Parathyroid adenoma (tissue), 2 donors: ENCODE data around the gene RBPMS2.
A peak's percentile ranks its signal among the peaks of the same experiment; 100 is the strongest.

Source experiments
- H2AFZ ChIP-seq: fragments of 300-600 bp; sonication (generic); one replicate; pipeline ENCODE4 v1.7.0; 2017; ENCODE audit warnings: antibody characterized with exemption, mild to moderate bottlenecking
- H3K27ac ChIP-seq: fragments of 300-600 bp; sonication (generic); one replicate; pipeline ENCODE4 v1.7.0; 2017
- H3K27me3 ChIP-seq: fragments of 300-600 bp; sonication (generic); one replicate; pipeline ENCODE4 v1.7.0; 2017; ENCODE audit warnings: low read length; ENCODE audit not compliant: control insufficient read depth, insufficient read depth
- H3K36me3 ChIP-seq: fragments of 300-600 bp; sonication (generic); one replicate; pipeline ENCODE4 v1.7.0; 2017; ENCODE audit warnings: low read length; ENCODE audit not compliant: control insufficient read depth, insufficient read depth
- H3K4me1 ChIP-seq: fragments of 300-600 bp; sonication (generic); one replicate; pipeline ENCODE4 v1.7.0; 2017; ENCODE audit warnings: control low read depth
- H3K4me2 ChIP-seq: fragments of 300-600 bp; sonication (generic); one replicate; pipeline ENCODE4 v1.7.0; 2017; ENCODE audit warnings: low read length
- H3K4me3 ChIP-seq: fragments of 300-600 bp; sonication (generic); one replicate; pipeline ENCODE4 v1.7.0; 2017; ENCODE audit warnings: low read depth, low read length
- H3K79me2 ChIP-seq: fragments of 300-600 bp; sonication (generic); one replicate; pipeline ENCODE4 v1.7.0; 2017; ENCODE audit warnings: control low read depth
- H3K9ac ChIP-seq: fragments of 300-600 bp; sonication (generic); one replicate; pipeline ENCODE4 v1.7.0; 2017; ENCODE audit warnings: mild to moderate bottlenecking
- H3K9me3 ChIP-seq: fragments of 300-600 bp; sonication (generic); one replicate; pipeline ENCODE4 v1.7.0; 2017; ENCODE audit warnings: low read length; ENCODE audit not compliant: control insufficient read depth
- TF ChIP-seq, protein P1 (sequence below): fragments of 300-600 bp; sonication (generic); IDR thresholded peaks from one replicate; pipeline ENCODE4 v1.7.0; 2017; ENCODE audit warnings: antibody characterized with exemption, mild to moderate bottlenecking
- donor health status: primary hyperparathyroidism.

RBPMS2 gene

DNA sequence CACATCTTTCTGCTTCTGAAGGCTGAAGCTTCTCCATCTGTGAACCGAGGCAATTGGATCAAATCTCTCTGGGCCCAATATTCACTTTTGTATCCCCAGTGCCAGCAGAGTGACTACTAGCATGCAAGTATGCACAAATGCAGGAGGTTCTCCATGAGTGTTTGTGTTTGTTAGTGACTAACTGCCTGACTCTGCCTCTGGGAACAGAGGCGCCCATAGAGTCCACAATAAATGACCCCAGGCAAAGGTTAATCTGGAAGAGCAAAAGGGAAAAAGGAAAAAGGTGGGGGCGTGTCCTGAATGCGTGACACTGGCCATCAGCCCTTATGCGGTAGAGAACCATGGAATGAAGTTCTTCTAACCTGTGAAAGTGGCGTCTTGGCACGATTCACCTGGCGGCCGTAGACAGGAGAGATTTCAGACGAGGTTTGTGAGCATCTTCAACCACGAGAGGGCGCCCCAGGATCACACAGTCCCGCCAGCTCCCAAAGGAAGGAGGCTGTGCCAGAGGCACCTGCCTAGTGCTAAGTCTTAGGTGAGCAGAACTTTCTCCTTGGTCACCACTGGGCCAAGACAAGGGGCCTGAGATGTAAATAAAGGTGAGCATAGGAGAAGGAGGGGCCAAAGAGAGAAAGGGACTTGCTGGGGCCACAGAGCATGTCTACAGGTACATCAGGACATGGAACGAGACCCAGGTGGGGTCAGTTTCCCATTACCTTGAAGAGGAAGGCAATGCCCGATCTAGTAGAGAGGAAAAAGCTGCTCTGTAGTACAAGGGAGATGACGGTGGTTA lies 44.2 kb downstream of the RBPMS2 start:
- Histone ChIP-seq H3K27me3 (no peaks in the 10 kb centered on the region), H3K27ac (no peak overlapping the region), H2AFZ (no peak overlapping the region), H3K4me1 (no peaks in the 10 kb centered on the region), H3K4me2 (no peak overlapping the region), H3K4me3 (no peak overlapping the region), H3K9me3 (no peaks in the 10 kb centered on the region), H3K9ac (no peak overlapping the region), H3K36me3 (no peaks in the 10 kb centered on the region), H3K79me2 (no peaks in the 10 kb centered on the region)
- TF ChIP-seq, protein P1, sequence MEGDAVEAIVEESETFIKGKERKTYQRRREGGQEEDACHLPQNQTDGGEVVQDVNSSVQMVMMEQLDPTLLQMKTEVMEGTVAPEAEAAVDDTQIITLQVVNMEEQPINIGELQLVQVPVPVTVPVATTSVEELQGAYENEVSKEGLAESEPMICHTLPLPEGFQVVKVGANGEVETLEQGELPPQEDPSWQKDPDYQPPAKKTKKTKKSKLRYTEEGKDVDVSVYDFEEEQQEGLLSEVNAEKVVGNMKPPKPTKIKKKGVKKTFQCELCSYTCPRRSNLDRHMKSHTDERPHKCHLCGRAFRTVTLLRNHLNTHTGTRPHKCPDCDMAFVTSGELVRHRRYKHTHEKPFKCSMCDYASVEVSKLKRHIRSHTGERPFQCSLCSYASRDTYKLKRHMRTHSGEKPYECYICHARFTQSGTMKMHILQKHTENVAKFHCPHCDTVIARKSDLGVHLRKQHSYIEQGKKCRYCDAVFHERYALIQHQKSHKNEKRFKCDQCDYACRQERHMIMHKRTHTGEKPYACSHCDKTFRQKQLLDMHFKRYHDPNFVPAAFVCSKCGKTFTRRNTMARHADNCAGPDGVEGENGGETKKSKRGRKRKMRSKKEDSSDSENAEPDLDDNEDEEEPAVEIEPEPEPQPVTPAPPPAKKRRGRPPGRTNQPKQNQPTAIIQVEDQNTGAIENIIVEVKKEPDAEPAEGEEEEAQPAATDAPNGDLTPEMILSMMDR, result peak; percentile 80

DNA sequence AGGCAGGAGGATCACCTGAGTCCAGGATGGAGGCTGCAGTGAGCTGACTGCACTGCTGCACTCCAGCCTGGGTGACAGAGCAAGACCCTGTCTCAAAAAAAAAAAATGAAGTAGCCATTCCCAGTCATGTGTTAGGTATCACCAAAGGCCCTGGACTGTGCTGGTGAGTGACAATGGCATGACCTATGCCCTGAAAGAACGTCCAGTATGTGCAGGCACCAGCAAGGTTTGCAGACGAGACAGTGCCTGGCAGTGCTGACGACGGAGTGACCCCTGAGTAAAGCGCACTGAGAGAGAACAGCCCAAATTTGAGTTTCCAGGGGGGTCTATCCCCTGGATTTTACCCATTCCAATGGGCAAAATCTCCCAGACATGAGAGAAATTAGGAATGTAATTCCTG lies 45.2 kb downstream of the RBPMS2 start:
- Histone ChIP-seq H3K9me3 (no peaks in the 10 kb centered on the region), H3K4me2 (no peak overlapping the region), H3K27me3 (no peaks in the 10 kb centered on the region), H3K4me3 (no peak overlapping the region), H3K79me2 (no peaks in the 10 kb centered on the region), H3K9ac (no peak overlapping the region), H3K27ac (no peak overlapping the region), H3K4me1 (no peaks in the 10 kb centered on the region), H2AFZ (no peak overlapping the region), H3K36me3 (no peaks in the 10 kb centered on the region)
- TF ChIP-seq, protein P1, result no peak

DNA sequence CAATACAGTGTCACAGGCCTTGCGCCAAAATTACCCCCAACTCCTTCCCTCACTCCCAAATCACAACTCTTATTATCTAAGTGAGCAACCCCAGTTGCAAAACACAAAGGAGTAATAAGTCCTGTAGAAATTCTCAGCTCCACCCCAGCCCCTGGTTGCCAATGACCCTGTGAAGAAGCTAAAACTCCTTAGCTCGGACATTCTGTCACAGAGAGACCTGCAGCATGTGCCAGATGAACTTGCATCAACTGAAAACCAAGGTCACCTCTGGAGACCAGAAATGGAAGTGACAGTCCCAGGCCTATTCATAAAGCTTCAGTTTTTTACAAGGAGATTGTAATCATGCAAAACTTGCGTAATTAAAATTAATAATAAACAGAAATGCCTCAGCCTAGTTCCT lies 55.2 kb downstream of the RBPMS2 start:
- no peaks in the 10 kb centered on the region for H3K79me2 ChIP-seq
- no peak overlapping the region for H3K4me3 ChIP-seq
- no peaks in the 10 kb centered on the region for H3K27me3 ChIP-seq
- TF ChIP-seq, protein P1, result no peak
- peak overlapping the region; percentile 35 for H3K4me2 ChIP-seq
- H2AFZ ChIP-seq, result peak overlapping the region; percentile 54
- no peaks in the 10 kb centered on the region for H3K9me3 ChIP-seq
- no peaks in the 10 kb centered on the region for H3K36me3 ChIP-seq
- no peak overlapping the region for H3K9ac ChIP-seq
- peaks cover 6% of the 10 kb centered on the region for H3K4me1 ChIP-seq
- no peak overlapping the region for H3K27ac ChIP-seq

DNA sequence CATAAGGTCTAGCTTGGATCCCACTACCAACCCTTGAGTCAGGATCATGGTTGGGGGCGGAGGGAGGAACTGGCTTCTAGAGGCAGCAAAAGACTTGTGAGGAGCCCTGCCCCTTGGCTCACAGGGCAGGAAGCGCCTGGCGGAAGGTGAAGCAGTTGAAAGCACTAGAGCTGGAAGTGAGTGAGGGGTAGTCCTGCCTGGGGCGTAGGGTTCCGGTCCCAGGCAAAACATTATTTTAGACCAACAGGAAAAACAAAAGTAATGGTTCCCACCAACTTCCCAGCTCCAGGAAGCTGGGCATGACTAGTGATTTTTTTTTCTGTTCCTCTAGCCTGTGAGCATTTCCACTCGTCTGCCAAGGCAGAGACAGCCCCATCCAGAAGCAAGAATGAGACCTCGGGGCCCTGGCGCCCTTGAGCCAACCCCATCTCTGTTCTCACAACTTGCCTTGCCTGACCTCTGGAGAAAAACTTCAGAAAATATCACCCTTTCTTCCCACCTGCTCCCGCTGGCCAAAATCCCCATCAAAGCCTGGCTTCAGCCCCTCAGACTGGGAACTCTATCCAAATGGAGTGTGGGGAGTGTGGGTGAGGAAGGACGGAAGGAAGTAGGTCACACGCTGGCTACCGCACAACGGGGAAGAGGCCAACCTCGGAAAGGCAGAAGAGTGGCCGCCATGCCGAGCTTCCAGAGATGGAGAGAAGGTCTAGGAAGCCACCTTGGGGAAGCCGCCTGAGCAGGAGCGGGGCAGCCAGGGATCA lies 57.5 kb downstream of the RBPMS2 start:
- TF ChIP-seq, protein P1, result no peak
- no peaks in the 10 kb centered on the region for H3K36me3 ChIP-seq
- peak overlapping the region; percentile 71 for H3K27ac ChIP-seq
- H3K79me2 ChIP-seq, result no peaks in the 10 kb centered on the region
- H3K4me1 ChIP-seq, result peaks cover 2% of the 10 kb centered on the region
- H3K4me3 ChIP-seq, result no peak overlapping the region
- H3K4me2 ChIP-seq, result no peak overlapping the region
- no peak overlapping the region for H2AFZ ChIP-seq
- no peaks in the 10 kb centered on the region for H3K9me3 ChIP-seq
- no peaks in the 10 kb centered on the region for H3K27me3 ChIP-seq
- H3K9ac ChIP-seq, result no peak overlapping the region
